HepG2 (cell line): ENCODE data around the gene BCL6B. TPM values are rescaled to one million over a fixed set of nuclear protein-coding genes. Genes with fewer than 3 reads are reported as not detected.

ENCODE experiments used
- CREM ChIP-seq, 2 experiments: sonication (generic) in 1 of 2; formaldehyde crosslinking in 1 of 2; IDR thresholded peaks; 2 replicates each; pipeline versions ENCODE4 v1.4.0 to v1.6.1; 2016 to 2020; ENCODE audit warnings: antibody characterized with exemption in 1 of 2, mild to moderate bottlenecking in 1 of 2, missing genetic modification reagents in 1 of 2
- GZF1 ChIP-seq: sonication (generic); formaldehyde crosslinking; IDR thresholded peaks from 2 replicates; pipeline ENCODE4 v1.5.1; 2020; ENCODE audit warnings: mild to moderate bottlenecking, missing genetic modification reagents
- HNRNPK ChIP-seq: fragments of 200-400 bp; formaldehyde crosslinking; IDR thresholded peaks from 2 replicates; pipeline ENCODE4 v1.6.1; 2018; ENCODE audit warnings: low read length, low read depth, moderate library complexity, mild to moderate bottlenecking; ENCODE audit not compliant: poor library complexity, severe bottlenecking
- HOXA3 ChIP-seq: sonication (generic); formaldehyde crosslinking; IDR thresholded peaks from 2 replicates; pipeline ENCODE4 v1.5.0; 2020; ENCODE audit warnings: missing genetic modification reagents
- HOXD1 ChIP-seq: sonication (generic); formaldehyde crosslinking; IDR thresholded peaks from 2 replicates; pipeline ENCODE4 v1.5.0; 2020; ENCODE audit warnings: missing genetic modification reagents
- KDM3A ChIP-seq: IDR thresholded peaks from 2 replicates; pipeline ENCODE4 v1.6.1; 2018; ENCODE audit warnings: low read depth, missing compliant biosample characterization
- LCORL ChIP-seq, 2 experiments: fragments of 450-650 bp in 1 of 2; sonication (generic) in 1 of 2; formaldehyde crosslinking in 1 of 2; IDR thresholded peaks; 2 replicates each; pipeline versions ENCODE4 v1.5.0 to v1.6.1; 2017 to 2020; ENCODE audit warnings: antibody characterized with exemption in 1 of 2, missing genetic modification reagents in 1 of 2
- MAZ ChIP-seq, 2 experiments: sonication (generic) in 1 of 2; formaldehyde crosslinking in 1 of 2; IDR thresholded peaks; 2 replicates each; pipeline versions ENCODE4 v1.5.0 to v1.6.1; 2012 to 2020; ENCODE audit warnings: low read depth in 2 of 2, mild to moderate bottlenecking in 2 of 2, borderline replicate concordance in 1 of 2, improper control_type of control experiment in 1 of 2, low read length in 1 of 2, missing genetic modification reagents in 1 of 2, moderate library complexity in 1 of 2
- MBNL3 ChIP-seq: fragments of 250-450 bp; sonication (Bioruptor Pico); conservative IDR thresholded peaks from 2 replicates; pipeline ENCODE4 v1.8.0; 2022; ENCODE audit warnings: mild to moderate bottlenecking, inconsistent platforms
- MED13 ChIP-seq: sonication (generic); formaldehyde crosslinking; IDR thresholded peaks from 2 replicates; pipeline ENCODE4 v1.5.0; 2020; ENCODE audit warnings: missing genetic modification reagents
- MTA3 ChIP-seq: sonication (generic); formaldehyde crosslinking; IDR thresholded peaks from 2 replicates; pipeline ENCODE4 v1.4.0; 2020; ENCODE audit warnings: missing genetic modification reagents
- POLR2G ChIP-seq: fragments of 200-400 bp; formaldehyde crosslinking; IDR thresholded peaks from 2 replicates; pipeline ENCODE4 v1.6.1; 2018; ENCODE audit warnings: mild to moderate bottlenecking, low read depth, low read length, moderate library complexity
- RBM39 ChIP-seq: fragments of 200-400 bp; formaldehyde crosslinking; IDR thresholded peaks from one replicate; pipeline ENCODE4 v1.6.1; 2018; ENCODE audit warnings: antibody characterized with exemption, mild to moderate bottlenecking, low read depth, low read length; ENCODE audit not compliant: poor library complexity, severe bottlenecking
- REPIN1 ChIP-seq: sonication (generic); formaldehyde crosslinking; IDR thresholded peaks from 2 replicates; pipeline ENCODE4 v1.8.0; 2022; ENCODE audit warnings: missing genetic modification reagents, low read depth, mild to moderate bottlenecking, borderline replicate concordance
- SMC3 ChIP-seq: IDR thresholded peaks from 2 replicates; pipeline ENCODE4 v1.6.1; 2011; ENCODE audit warnings: low read length, improper control_type of control experiment
- SP5 ChIP-seq: IDR thresholded peaks from 2 replicates; pipeline ENCODE4 v1.6.1; 2016; ENCODE audit warnings: low read depth, borderline replicate concordance
- TP53 ChIP-seq: sonication (generic); formaldehyde crosslinking; conservative IDR thresholded peaks from 2 replicates; pipeline ENCODE4 v1.4.0; 2020; ENCODE audit warnings: missing genetic modification reagents
- ZNF232 ChIP-seq: sonication (generic); formaldehyde crosslinking; IDR thresholded peaks from 2 replicates; pipeline ENCODE4 v1.4.0; 2020; ENCODE audit warnings: missing genetic modification reagents, borderline replicate concordance
- ZNF263 ChIP-seq: sonication (generic); formaldehyde crosslinking; IDR thresholded peaks from 2 replicates; pipeline ENCODE4 v1.4.0; 2020; ENCODE audit warnings: missing genetic modification reagents
- ZNF501 ChIP-seq: sonication (generic); formaldehyde crosslinking; IDR thresholded peaks from 2 replicates; pipeline ENCODE4 v1.5.1; 2020; ENCODE audit warnings: mild to moderate bottlenecking, moderate library complexity, missing genetic modification reagents
- ZNF644 ChIP-seq: IDR thresholded peaks from 2 replicates; pipeline ENCODE4 v1.6.1; 2016; ENCODE audit warnings: low read depth
- polyA plus RNA-seq, 8 experiments: library from polyadenylated mRNA; depleted of rRNA in 3 of 8; stranded (reverse) in 7 of 8; unstranded in 1 of 8; fragments of >200 nt; fragmentation: Illumina TruSeq in 4 of 8; extraction: Trizol in 4 of 8; gene quantifications; 2 replicates each; pipeline versions ENCODE4 v1.2.1 to v1.2.3, GENCODE V29; 2011 to 2016; ENCODE audit warnings: low read depth in 4 of 8, missing spikeins in 1 of 8, mixed read lengths in 1 of 8; ENCODE audit not compliant: insufficient read depth in 1 of 8
- total RNA-seq, 5 experiments: library from RNA; depleted of rRNA; stranded (reverse); fragments of >200 nt; fragmentation: Illumina TruSeq; extraction: Trizol; gene quantifications; 2 replicates each; pipeline ENCODE4 v1.2.3, GENCODE V29; 2016; ENCODE audit warnings: low read depth in 1 of 5
- TF ChIP-seq, protein P1 (sequence below): sonication (generic); formaldehyde crosslinking; IDR thresholded peaks from 2 replicates; pipeline ENCODE4 v1.5.1; 2020; ENCODE audit warnings: missing genetic modification reagents, mild to moderate bottlenecking, borderline replicate concordance
- TF ChIP-seq, protein P2 (sequence below): sonication (generic); formaldehyde crosslinking; IDR thresholded peaks from 2 replicates; pipeline ENCODE4 v1.4.0; 2020; ENCODE audit warnings: mild to moderate bottlenecking, missing genetic modification reagents
- TF ChIP-seq, protein P3 (sequence below): fragments of 450-650 bp; IDR thresholded peaks from 2 replicates; pipeline ENCODE4 v1.6.1; 2017; ENCODE audit warnings: mild to moderate bottlenecking

Gene BCL6B
- total and polyA plus RNA-seq, 2 of the 13 experiments (the other 11 are each of a cell fraction or from before 2014, with no cell fraction given), result not detected

DNA sequence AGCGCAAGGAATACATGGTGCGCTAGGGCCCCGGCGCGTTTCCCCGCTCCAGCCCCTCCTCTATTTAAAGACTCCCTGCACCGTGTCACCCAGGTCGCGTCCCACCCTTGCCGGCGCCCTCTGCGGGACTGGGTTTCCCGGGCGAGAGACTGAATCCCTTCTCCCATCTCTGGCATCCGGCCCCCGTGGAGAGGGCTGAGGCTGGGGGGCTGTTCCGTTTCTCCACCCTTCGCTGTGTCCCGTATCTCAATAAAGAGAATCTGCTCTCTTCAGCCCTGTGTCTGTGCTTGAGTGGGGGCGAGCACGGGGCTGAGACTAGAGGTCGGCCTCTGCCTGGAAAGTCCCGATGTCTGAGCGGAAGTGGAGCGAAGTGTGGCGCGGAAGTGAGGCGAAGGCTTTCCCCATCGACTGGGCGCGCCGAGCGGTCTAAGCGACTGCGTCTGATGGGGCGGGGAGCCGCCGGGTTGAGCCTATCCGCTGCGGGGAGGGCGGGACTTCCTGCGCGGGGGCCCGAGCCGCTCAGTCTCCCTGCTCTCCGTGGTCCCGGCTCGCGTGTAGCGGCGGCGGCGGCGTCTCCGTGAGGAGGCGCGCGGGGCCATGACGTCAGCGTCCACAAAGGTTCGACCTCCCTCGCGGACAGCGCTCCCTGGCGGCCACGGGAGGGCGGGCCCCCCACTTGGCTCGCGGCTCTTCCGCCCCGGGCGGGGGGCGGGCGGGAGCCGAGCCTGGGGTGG, 8.4 kb upstream of the BCL6B start (continued):
- no peak for TF ChIP-seq LCORL (IDR thresholded peaks at IDR 0.05)
- peak; percentile 86 for TF ChIP-seq LCORL (CRISPR knock-in tag; IDR thresholded peaks at IDR 0.05)
- no peak for TF ChIP-seq ZNF263 (CRISPR knock-in tag)
- no peak for TF ChIP-seq TP53
- TF ChIP-seq RBM39, result peak; percentile 89
- no peak for TF ChIP-seq MTA3 (CRISPR knock-in tag)
- peak; percentile 79 for TF ChIP-seq ZNF501 (CRISPR knock-in tag)
- no peak for TF ChIP-seq MED13 (CRISPR knock-in tag)
- no peak for TF ChIP-seq SMC3
- no peak for TF ChIP-seq ZNF644
- peak; percentile 26; the same call in 1 of the 2 replicates for TF ChIP-seq SP5 (CRISPR knock-in tag)
- TF ChIP-seq, protein P1, sequence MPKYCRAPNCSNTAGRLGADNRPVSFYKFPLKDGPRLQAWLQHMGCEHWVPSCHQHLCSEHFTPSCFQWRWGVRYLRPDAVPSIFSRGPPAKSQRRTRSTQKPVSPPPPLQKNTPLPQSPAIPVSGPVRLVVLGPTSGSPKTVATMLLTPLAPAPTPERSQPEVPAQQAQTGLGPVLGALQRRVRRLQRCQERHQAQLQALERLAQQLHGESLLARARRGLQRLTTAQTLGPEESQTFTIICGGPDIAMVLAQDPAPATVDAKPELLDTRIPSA (CRISPR knock-in tag), result peak; percentile 46; the same call in 1 of the 2 replicates
- peak; percentile 43; the same call in 1 of the 2 replicates for TF ChIP-seq GZF1 (CRISPR knock-in tag)
- no peak for TF ChIP-seq ZNF232 (CRISPR knock-in tag)
- peak; percentile 92 for TF ChIP-seq POLR2G
- peak; percentile 97 for TF ChIP-seq HOXA3 (CRISPR knock-in tag)
- peak; percentile 69 for TF ChIP-seq CREM (IDR thresholded peaks at IDR 0.05)
- peak; percentile 8; the same call in 1 of the 2 replicates for TF ChIP-seq CREM (CRISPR knock-in tag; IDR thresholded peaks at IDR 0.05)
- TF ChIP-seq HOXD1 (CRISPR knock-in tag), result no peak
- TF ChIP-seq, protein P2, sequence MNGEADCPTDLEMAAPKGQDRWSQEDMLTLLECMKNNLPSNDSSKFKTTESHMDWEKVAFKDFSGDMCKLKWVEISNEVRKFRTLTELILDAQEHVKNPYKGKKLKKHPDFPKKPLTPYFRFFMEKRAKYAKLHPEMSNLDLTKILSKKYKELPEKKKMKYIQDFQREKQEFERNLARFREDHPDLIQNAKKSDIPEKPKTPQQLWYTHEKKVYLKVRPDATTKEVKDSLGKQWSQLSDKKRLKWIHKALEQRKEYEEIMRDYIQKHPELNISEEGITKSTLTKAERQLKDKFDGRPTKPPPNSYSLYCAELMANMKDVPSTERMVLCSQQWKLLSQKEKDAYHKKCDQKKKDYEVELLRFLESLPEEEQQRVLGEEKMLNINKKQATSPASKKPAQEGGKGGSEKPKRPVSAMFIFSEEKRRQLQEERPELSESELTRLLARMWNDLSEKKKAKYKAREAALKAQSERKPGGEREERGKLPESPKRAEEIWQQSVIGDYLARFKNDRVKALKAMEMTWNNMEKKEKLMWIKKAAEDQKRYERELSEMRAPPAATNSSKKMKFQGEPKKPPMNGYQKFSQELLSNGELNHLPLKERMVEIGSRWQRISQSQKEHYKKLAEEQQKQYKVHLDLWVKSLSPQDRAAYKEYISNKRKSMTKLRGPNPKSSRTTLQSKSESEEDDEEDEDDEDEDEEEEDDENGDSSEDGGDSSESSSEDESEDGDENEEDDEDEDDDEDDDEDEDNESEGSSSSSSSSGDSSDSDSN (CRISPR knock-in tag), result peak; percentile 72
- TF ChIP-seq, protein P3, sequence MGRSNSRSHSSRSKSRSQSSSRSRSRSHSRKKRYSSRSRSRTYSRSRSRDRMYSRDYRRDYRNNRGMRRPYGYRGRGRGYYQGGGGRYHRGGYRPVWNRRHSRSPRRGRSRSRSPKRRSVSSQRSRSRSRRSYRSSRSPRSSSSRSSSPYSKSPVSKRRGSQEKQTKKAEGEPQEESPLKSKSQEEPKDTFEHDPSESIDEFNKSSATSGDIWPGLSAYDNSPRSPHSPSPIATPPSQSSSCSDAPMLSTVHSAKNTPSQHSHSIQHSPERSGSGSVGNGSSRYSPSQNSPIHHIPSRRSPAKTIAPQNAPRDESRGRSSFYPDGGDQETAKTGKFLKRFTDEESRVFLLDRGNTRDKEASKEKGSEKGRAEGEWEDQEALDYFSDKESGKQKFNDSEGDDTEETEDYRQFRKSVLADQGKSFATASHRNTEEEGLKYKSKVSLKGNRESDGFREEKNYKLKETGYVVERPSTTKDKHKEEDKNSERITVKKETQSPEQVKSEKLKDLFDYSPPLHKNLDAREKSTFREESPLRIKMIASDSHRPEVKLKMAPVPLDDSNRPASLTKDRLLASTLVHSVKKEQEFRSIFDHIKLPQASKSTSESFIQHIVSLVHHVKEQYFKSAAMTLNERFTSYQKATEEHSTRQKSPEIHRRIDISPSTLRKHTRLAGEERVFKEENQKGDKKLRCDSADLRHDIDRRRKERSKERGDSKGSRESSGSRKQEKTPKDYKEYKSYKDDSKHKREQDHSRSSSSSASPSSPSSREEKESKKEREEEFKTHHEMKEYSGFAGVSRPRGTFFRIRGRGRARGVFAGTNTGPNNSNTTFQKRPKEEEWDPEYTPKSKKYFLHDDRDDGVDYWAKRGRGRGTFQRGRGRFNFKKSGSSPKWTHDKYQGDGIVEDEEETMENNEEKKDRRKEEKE, result no peak
- TF ChIP-seq HNRNPK, result peak; percentile 45
- TF ChIP-seq MBNL3, result no peak
- peak; percentile 73; the same call in 1 of the 2 replicates for TF ChIP-seq MAZ (IDR thresholded peaks at IDR 0.05; ENCODE audit: borderline replicate concordance, low read depth, low read length)
- TF ChIP-seq MAZ (CRISPR knock-in tag; IDR thresholded peaks at IDR 0.05; ENCODE audit: low read depth), result peak; percentile 93
- TF ChIP-seq KDM3A (CRISPR knock-in tag), result peak; percentile 89; the same call in 1 of the 2 replicates
- TF ChIP-seq REPIN1 (CRISPR knock-in tag), result no peak; the same call in 1 of the 2 replicates
